HG02970 (cell line): ENCODE measurements around the gene IL17B.

Source experiments
- ATAC-seq: cut with Tn5 transposase; IDR thresholded peaks from one replicate; pipeline ENCODE4 v1.9.1; 2021; ENCODE audit warnings: mild to moderate bottlenecking, moderate library complexity, moderate number of reproducible peaks; ENCODE audit not compliant: unreplicated experiment, low FRiP score

IL17B gene

GRCh38 chr5:149333711-149334443 lies 45.2 kb downstream of the IL17B start:
- no peak for ATAC-seq

- ATAC-seq, result no peak
Observed at GRCh38 chr5:149328177-149328576, 50.9 kb downstream of the IL17B start.

- ATAC-seq, result no peak
Observed at GRCh38 chr5:149326611-149327010, 52.5 kb downstream of the IL17B start.

- no peak for ATAC-seq
Observed at GRCh38 chr5:149325894-149326293, 53.2 kb downstream of the IL17B start.

GRCh38 chr5:149325166-149325735 lies 53.8 kb downstream of the IL17B start:
- ATAC-seq, result no peak

- ATAC-seq, result no peak
Observed at GRCh38 chr5:149324641-149325040, 54.5 kb downstream of the IL17B start.
